Transverse colon (tissue), 4 donors: Measurements from ENCODE around the gene HDAC3. TPM values are rescaled to one million over a fixed set of nuclear protein-coding genes. Genes with fewer than 3 reads are reported as not detected.

ENCODE experiments used
- DNase-seq: peaks from one replicate; pipeline ENCODE4 v3.0.0-alpha.2; 2019
- H3K27ac ChIP-seq, 4 donors: fragments of 200-600 bp; sonication (generic); 2 replicates each; pipeline ENCODE4 v1.5.1; 2016 to 2018; ENCODE audit warnings: inconsistent platforms in 4 of 4
- H3K27me3 ChIP-seq: fragments of 200-600 bp; sonication (generic); 2 replicates; pipeline ENCODE4 v1.5.1; 2017; ENCODE audit warnings: inconsistent platforms
- H3K36me3 ChIP-seq, 4 donors: fragments of 200-600 bp; sonication (generic); 2 replicates each; pipeline ENCODE4 v1.5.1; 2017 to 2019; ENCODE audit warnings: inconsistent platforms in 4 of 4
- H3K4me1 ChIP-seq, 4 donors: fragments of 200-600 bp; sonication (generic); 2 replicates each; pipeline ENCODE4 v1.5.1; 2017 to 2020; ENCODE audit warnings: inconsistent platforms in 4 of 4
- H3K4me3 ChIP-seq, 4 donors: fragments of 200-600 bp; sonication (generic); 1 replicate in 1 of 4; 2 replicates in 3 of 4; pipeline versions ENCODE4 v1.5.1 to v1.6.1; 2017 to 2019; ENCODE audit warnings: inconsistent platforms in 4 of 4
- H3K9me3 ChIP-seq, 2 donors: fragments of 200-600 bp; sonication (generic); 2 replicates each; pipeline ENCODE4 v1.5.1; 2017 to 2019; ENCODE audit warnings: inconsistent platforms in 2 of 2
- CTCF ChIP-seq, 5 experiments: fragments of 200-600 bp in 3 of 5; fragments of 450-650 bp in 2 of 5; sonication (generic) in 3 of 5; IDR thresholded peaks; 1 replicate in 2 of 5; 2 replicates in 3 of 5; pipeline ENCODE4 v1.5.1; 2016 to 2017; ENCODE audit warnings: antibody characterized with exemption in 5 of 5, inconsistent platforms in 3 of 5, mild to moderate bottlenecking in 2 of 5, moderate library complexity in 1 of 5
- EP300 ChIP-seq: sonication (generic); formaldehyde crosslinking; IDR thresholded peaks from one replicate; pipeline ENCODE4 v1.6.1; 2017; ENCODE audit warnings: antibody characterized with exemption, low read depth
- POLR2A ChIP-seq: fragments of 450-650 bp; IDR thresholded peaks from one replicate; pipeline ENCODE4 v1.6.1; 2016; ENCODE audit warnings: antibody characterized with exemption, mild to moderate bottlenecking, moderate library complexity
- POLR2AphosphoS5 ChIP-seq, 3 donors: sonication (generic); formaldehyde crosslinking; IDR thresholded peaks; one replicate each; pipeline ENCODE4 v1.6.1; 2016; ENCODE audit warnings: antibody characterized with exemption in 3 of 3
- WGBS, 2 donors: methylation state at CpG; one replicate each; pipeline ENCODE4 v1.1.5; 2018; ENCODE audit warnings: low coverage in 1 of 2; 5-methylcytosine and 5-hydroxymethylcytosine counted together
- in situ Hi-C, 4 donors: fragments of 200-750 bp; cut with MboI; loops; one replicate each; pipeline versions ENCODE4 v1.15.0 to v1.15.1; 2017; ENCODE audit warnings: low sequenced_read_pairs in 3 of 4, low pct_ligation_motif_present in 1 of 4, low pct_unique_long_range_greater_than_20kb in 1 of 4
- intact Hi-C: fragments of 100-400 bp; cut with DNase I; formaldehyde crosslinking; loops from one replicate; pipeline ENCODE4 v1.15.1; 2023; ENCODE audit warnings: low total_unique reads
- total RNA-seq, 4 donors: library from RNA; depleted of rRNA; stranded (reverse); fragments of >200 nt; gene quantifications; one replicate each; pipeline ENCODE4 v1.1.0, GENCODE V29; 2016

The HDAC3 gene
- total RNA-seq, 4 donors from 2014 or later = 12.7 to 45.1 (median 40.2) TPM

GRCh38 chr5:141608046-141608445 lies 28.6 kb downstream of the HDAC3 start:
- in situ Hi-C loops = no loop called here
- H3K27ac ChIP-seq = peak overlapping the region in 1 of 4 donors; percentile 22
- no peaks in the 10 kb centered on the region for H3K9me3 ChIP-seq
- no peak overlapping the region for H3K4me3 ChIP-seq
- intact Hi-C loops = no loop called here
- 67 to 87% methylated on average over 1 to 2 of the region's 2 CpGs for WGBS, 2 donors
- H3K36me3 ChIP-seq = no peaks in the 10 kb centered on the region
- TF ChIP-seq EP300 = no peak
- no peak for TF ChIP-seq CTCF (IDR thresholded peaks at IDR 0.05)
- no peak for TF ChIP-seq POLR2A
- no peak for TF ChIP-seq POLR2AphosphoS5 (IDR thresholded peaks at IDR 0.05)
- no peak for DNase-seq
- peaks cover 4 to 53% (median 14%) of the 10 kb centered on the region in 4 donors for H3K4me1 ChIP-seq
- H3K27me3 ChIP-seq = no peaks in the 10 kb centered on the region

GRCh38 chr5:141605523-141606277 lies 30.9 kb downstream of the HDAC3 start:
- intact Hi-C loops = no loop called here
- Histone ChIP-seq H3K36me3 (no peaks in the 10 kb centered on the region), H3K4me1 (peaks cover 4 to 58% (median 14%) of the 10 kb centered on the region in 4 donors), H3K27ac (peak overlapping the region; percentile 40 to 72 (median 59)), H3K9me3 (no peaks in the 10 kb centered on the region), H3K4me3 (no peak overlapping the region), H3K27me3 (no peaks in the 10 kb centered on the region)
- 60 to 71% methylated on average over 6 of the region's 6 CpGs for WGBS, 2 donors
- DNase-seq = peak; percentile 60
- in situ Hi-C loops = no loop called here
- TF ChIP-seq EP300 (no peak), CTCF (IDR thresholded peaks at IDR 0.05) (no peak), POLR2A (no peak), POLR2AphosphoS5 (IDR thresholded peaks at IDR 0.05) (peak in 1 of 3 donors; percentile 14)

- Histone ChIP-seq H3K4me1 (peaks cover 4 to 50% (median 14%) of the 10 kb centered on the region in 4 donors), H3K9me3 (no peaks in the 10 kb centered on the region), H3K36me3 (no peaks in the 10 kb centered on the region), H3K27ac (peak overlapping the region; percentile 54 to 72 (median 64)), H3K27me3 (no peaks in the 10 kb centered on the region), H3K4me3 (no peak overlapping the region)
- 38 to 50% methylated on average over 4 to 6 of the region's 6 CpGs for WGBS, 2 donors
- DNase-seq = peak; percentile 60
- in situ Hi-C loops (no loop called here), intact Hi-C loops (no loop called here)
- TF ChIP-seq POLR2A = no peak
- TF ChIP-seq CTCF (IDR thresholded peaks at IDR 0.05) = no peak
- TF ChIP-seq POLR2AphosphoS5 (IDR thresholded peaks at IDR 0.05) = peak in 2 of 3 donors; percentile 17 to 49
Measured at GRCh38 chr5:141603923-141604717, 32.5 kb downstream of the HDAC3 start.

- in situ Hi-C loops = no loop called here
- intact Hi-C loops = no loop called here
- H3K4me1 ChIP-seq = peaks cover 4 to 44% (median 13%) of the 10 kb centered on the region in 4 donors
- H3K27ac ChIP-seq = peak overlapping the region in 1 of 4 donors; percentile 64
- WGBS, 2 donors = 84 to 89% methylated on average over 1 of the region's 1 CpG
- TF ChIP-seq POLR2AphosphoS5 (IDR thresholded peaks at IDR 0.05) = no peak
- no peak for TF ChIP-seq EP300
- no peak for TF ChIP-seq POLR2A
- no peak for TF ChIP-seq CTCF (IDR thresholded peaks at IDR 0.05)
- no peak overlapping the region for H3K4me3 ChIP-seq
- DNase-seq = no peak
- no peaks in the 10 kb centered on the region for H3K27me3 ChIP-seq
- no peaks in the 10 kb centered on the region for H3K9me3 ChIP-seq
- no peaks in the 10 kb centered on the region for H3K36me3 ChIP-seq
Measured at GRCh38 chr5:141602606-141603005, 34.0 kb downstream of the HDAC3 start.
